ENCODE measurements around the gene CSH1. TPM values are rescaled to one million over a fixed set of nuclear protein-coding genes. Genes with fewer than 3 reads are reported as not detected.
"Not testable (repeated sequence)": the region's sequence is repeated elsewhere in the genome, so short reads cannot be mapped to it uniquely, and the experiment has no call there.

The CSH1 gene
- total RNA-seq, 4 donors from 2014 or later: not detected

DNA sequence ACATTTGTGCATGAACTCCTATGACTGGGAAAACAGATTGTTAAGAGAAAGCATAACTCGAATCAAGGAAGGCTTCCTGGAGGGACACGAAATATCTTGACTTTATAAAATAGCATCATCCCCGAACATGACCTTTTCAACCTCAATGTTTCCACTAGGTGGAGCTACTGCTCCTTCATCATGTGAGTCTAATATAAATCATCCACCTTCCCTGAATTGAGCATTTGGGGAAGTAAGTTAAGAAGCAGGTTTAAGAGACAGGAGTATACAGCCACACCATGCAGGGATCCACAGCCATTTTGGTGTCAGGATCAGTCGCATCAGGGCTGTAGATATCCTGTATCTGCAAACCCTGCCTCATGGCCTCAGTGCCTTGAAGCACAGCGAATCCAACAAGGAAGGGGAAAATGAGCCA lies 7.4 kb upstream of the CSH1 start:
- not testable (repeated sequence) for H3K4me1 ChIP-seq, H3K36me3 ChIP-seq, H3K4me3 ChIP-seq, H3K9me3 ChIP-seq, H3K27me3 ChIP-seq, H3K27ac ChIP-seq
- DNase-seq (ENCODE audit: low spot score in 2 of 2): peak in 1 of 2 donors; percentile 47
- TF ChIP-seq, protein P1, sequence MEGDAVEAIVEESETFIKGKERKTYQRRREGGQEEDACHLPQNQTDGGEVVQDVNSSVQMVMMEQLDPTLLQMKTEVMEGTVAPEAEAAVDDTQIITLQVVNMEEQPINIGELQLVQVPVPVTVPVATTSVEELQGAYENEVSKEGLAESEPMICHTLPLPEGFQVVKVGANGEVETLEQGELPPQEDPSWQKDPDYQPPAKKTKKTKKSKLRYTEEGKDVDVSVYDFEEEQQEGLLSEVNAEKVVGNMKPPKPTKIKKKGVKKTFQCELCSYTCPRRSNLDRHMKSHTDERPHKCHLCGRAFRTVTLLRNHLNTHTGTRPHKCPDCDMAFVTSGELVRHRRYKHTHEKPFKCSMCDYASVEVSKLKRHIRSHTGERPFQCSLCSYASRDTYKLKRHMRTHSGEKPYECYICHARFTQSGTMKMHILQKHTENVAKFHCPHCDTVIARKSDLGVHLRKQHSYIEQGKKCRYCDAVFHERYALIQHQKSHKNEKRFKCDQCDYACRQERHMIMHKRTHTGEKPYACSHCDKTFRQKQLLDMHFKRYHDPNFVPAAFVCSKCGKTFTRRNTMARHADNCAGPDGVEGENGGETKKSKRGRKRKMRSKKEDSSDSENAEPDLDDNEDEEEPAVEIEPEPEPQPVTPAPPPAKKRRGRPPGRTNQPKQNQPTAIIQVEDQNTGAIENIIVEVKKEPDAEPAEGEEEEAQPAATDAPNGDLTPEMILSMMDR (IDR thresholded peaks at IDR 0.05): peak in 4 of 5 experiments; percentile 15 to 34 (median 22)
- WGBS, 2 donors: 39 to 40% methylated on average over 5 of the region's 5 CpGs

DNA sequence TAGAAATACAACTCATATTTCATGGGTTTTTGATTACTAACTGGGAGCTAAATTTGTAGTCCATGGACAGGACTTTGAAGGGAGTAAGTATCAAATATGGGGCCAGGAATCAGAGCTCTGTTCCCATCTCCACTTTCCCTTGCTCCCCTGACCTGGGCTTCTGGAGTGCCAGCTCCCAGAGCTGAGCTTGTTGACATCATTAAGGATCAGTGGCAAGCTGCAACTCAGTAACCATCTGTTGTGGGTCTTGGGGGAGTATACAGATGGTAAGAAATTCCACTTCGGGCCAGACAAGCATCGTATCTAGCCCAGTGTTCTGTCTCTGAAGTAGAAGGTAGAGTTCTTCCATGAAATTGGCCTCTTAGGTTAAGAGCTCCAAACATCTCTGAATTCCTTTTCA lies 5.6 kb upstream of the CSH1 start:
- H3K27me3 ChIP-seq; H3K4me3 ChIP-seq; DNase-seq (ENCODE audit: low spot score in 2 of 2); H3K36me3 ChIP-seq; H3K9me3 ChIP-seq; H3K4me1 ChIP-seq; H3K27ac ChIP-seq: not testable (repeated sequence)
- WGBS, 2 donors: 72 to 85% methylated on average over 2 of the region's 2 CpGs

DNA sequence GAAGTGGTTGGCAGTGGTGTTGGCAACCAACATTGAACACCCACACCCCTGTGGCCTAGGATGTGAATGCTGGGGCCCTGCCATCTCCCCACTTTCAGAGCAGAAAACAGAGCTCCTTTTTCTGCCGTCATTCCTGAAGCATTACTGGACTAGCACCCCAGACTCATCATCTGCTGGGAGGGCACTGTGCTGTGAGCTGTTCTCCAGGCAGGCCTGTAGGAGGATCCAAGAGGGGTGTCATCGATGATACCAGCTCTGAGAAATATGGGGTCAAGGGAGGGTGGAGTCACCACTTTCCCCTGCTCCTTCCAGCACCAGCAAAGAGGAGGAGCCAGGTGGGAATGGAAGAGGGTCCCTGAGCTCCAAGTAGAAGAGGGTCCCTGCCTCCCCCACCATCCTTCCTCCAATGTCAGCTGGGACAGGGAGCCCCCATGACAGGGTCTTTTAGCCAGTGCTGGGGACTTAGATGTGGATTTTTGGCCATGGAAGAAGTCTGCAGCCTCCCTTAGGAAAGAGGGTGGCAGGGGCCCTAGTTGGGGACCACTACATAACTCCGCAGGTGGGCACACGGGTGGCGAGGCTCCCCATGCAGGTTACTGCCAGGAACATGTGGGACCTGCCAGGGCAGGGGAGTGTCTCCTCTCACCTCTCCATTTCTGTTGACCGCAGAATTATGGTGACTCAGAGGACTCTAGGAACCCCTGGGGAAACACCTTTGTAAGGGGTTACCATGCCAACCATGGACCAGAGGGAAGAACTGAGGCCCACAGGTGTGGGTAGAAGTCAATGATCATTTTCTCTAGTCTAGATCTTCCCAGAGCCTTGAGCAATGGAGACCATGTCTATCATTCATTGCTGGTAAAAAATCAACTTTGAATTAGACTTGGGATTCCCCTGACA lies 2.8 kb upstream of the CSH1 start:
- H3K4me1 ChIP-seq; H3K36me3 ChIP-seq; H3K4me3 ChIP-seq; H3K27me3 ChIP-seq; H3K9me3 ChIP-seq; DNase-seq (ENCODE audit: low spot score in 2 of 2); H3K27ac ChIP-seq: not testable (repeated sequence)
- 74 to 77% methylated on average over 3 to 6 of the region's 6 CpGs for WGBS, 2 donors

DNA sequence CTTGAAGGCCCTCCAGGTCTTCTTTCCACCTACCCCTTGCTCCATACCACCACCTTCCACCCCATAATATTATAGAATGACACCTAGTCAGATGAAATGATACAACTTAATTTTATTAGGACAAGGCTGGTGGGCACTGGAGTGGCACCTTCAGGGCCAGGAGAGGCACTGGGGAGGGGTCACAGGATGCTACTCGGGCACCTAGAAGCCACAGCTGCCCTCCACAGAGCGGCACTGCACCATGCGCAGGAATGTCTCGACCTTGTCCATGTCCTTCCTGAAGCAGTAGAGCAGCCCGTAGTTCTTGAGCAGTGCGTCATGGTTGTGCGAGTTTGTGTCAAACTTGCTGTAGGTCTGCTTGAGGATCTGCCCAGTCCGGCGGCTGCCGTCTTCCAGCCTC lies 1.6 kb downstream of the CSH1 start:
- H3K36me3 ChIP-seq; H3K27ac ChIP-seq; H3K4me3 ChIP-seq; H3K9me3 ChIP-seq; DNase-seq (ENCODE audit: low spot score in 2 of 2); H3K27me3 ChIP-seq; H3K4me1 ChIP-seq: not testable (repeated sequence)
- 82 to 100% methylated on average over 6 to 9 of the region's 10 CpGs for WGBS, 2 donors

DNA sequence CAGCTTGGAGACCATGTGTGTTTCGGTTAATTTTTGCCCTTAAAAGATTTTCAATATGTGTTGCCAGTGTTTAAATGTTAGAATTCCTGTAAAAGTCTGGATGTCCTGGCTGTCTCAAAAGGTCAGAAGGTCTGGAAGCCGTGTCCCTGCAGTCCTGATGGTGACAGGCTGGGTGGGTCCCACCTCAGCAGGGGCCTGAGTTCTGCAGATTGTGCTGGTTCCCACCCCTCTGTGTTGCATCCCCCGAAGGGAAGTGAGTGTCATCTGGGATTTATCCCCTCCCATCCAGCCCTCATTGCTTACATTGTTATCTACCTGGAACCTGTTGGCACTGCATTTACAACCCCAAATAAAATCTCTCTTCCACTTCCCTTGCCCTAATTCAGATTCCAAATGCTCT lies 2.4 kb downstream of the CSH1 start:
- WGBS, 2 donors: 58 to 60% methylated on average over 2 to 3 of the region's 3 CpGs
- not testable (repeated sequence) for H3K4me1 ChIP-seq; DNase-seq (ENCODE audit: low spot score in 2 of 2); H3K4me3 ChIP-seq; H3K36me3 ChIP-seq; H3K9me3 ChIP-seq; H3K27ac ChIP-seq; H3K27me3 ChIP-seq

DNA sequence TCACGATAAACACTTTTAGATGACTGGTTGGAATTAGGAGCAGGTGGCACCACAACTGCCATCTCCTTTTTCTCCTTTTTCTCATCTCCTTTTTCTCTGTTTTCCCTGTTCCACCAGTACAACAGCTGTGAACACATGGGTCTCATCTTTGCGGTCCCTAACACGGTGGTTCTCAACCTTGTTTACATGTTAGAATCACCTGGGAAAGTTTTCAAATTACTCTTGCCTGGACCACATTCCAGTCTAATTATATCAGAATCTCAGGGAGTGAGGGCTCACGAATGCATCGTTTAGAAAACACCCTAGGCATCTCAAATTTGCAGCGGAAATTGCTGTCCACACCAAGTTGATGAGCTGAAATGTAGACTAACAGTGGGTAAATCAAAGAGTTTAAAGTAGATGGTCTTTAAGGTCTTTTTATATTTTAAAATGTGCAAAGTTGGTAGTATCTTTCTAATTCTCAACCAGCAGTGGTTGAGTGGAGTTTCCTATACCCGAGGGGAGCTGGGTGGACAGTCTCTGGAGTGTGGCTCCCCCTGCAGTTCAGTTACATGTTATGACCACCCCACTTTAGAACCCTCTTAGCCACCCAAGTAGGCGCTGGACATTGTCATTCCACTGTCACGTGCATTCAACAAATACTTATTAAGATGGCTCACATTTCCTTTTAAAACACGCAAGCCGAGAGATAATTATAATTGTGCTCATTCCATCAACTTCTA lies 3.9 kb downstream of the CSH1 start:
- not testable (repeated sequence) for H3K27ac ChIP-seq; H3K36me3 ChIP-seq; H3K9me3 ChIP-seq; H3K4me3 ChIP-seq; H3K27me3 ChIP-seq; H3K4me1 ChIP-seq; DNase-seq (ENCODE audit: low spot score in 2 of 2)
- 59 to 68% methylated on average over 11 of the region's 11 CpGs for WGBS, 2 donors

DNA sequence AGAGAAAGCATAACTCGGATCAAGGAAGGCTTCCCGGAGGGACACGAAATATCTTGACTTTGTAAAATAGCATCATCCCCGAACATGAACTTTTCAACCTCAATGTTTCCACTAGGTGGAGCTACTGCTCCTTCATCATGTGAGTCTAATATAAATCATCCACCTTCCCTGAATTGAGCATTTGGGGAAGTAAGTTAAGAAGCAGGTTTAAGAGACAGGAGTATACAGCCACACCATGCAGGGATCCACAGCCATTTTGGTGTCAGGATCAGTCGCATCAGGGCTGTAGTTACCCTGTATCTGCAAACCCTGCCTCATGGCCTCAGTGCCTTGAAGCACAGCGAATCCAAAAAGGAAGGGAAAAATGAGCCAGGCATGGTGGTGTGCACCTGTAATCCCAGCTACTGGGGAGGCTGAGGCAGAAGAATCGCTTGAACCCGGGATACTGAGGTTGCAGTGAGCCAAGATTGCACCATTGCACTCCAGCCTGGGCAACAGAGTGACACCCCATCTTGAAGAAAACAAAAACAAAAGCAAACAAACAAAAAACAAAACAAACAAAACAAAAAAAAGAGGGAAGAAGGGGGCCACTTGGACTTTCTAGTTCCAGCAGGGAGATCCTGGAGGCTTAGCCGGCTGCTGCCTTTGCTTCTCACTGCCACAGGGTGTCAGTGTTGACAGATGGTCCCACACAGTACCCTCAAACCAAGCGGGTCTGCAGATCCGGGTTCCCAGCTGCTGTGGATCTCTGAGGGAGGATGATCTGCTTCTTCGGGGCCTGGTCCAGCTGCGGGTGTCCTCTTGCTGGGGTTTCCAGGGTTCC lies 7.1 kb downstream of the CSH1 start:
- not testable (repeated sequence) for H3K36me3 ChIP-seq, H3K27ac ChIP-seq, H3K9me3 ChIP-seq, H3K4me3 ChIP-seq, H3K27me3 ChIP-seq, H3K4me1 ChIP-seq
- TF ChIP-seq, protein P1 (IDR thresholded peaks at IDR 0.05): peak; percentile 27 to 41 (median 31)
- WGBS, 2 donors: 29 to 36% methylated on average over 12 of the region's 13 CpGs
- peak in 1 of 2 donors; percentile 50 for DNase-seq (ENCODE audit: low spot score in 2 of 2)

DNA sequence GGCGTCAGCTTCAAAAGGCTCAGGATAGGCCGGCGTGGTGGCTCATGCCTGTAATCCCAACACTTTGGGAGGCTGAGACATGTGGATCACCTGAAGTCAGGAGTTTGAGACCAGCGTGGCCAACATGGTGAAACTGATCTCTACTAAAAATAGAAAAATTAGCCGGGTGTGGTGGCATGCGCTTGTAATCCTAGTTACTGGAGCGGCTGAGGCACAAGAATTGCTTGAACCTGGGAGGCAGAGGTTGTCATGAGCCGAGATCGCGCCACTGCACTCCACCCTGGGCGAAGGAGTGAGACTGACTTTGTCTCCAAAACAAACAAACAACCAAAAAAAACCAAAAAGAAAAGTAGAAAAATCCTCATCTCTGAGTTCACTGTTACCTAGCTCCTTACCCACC lies 11.3 kb downstream of the CSH1 start:
- DNase-seq (ENCODE audit: low spot score in 2 of 2); H3K4me3 ChIP-seq; H3K4me1 ChIP-seq; H3K27ac ChIP-seq; H3K27me3 ChIP-seq; H3K36me3 ChIP-seq; H3K9me3 ChIP-seq: not testable (repeated sequence)
- WGBS, 2 donors: 85 to 92% methylated on average over 10 of the region's 11 CpGs

DNA sequence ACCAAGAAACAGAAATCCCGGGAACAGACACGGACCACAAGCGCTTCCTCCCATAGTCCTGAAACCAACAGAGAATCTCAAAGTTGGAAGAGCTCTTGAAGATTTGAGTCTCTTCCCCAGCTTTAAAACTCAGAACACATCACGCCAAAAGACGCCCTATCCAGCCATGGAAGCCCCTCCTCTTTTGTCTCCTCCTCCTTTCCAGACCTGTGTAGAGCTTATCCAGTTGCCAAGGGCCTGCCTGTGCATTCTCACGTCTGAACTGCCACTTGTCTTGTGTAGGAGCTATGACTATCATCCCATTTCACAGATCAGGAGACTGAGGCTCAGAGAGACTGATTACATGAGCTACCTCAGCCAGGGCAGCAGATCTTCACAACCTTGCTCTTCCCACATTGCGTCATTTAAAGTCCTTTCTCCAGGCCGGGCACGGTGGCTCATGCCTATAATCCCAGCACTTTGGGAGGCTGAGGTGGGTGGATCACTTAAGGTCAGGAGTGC lies 13.7 kb downstream of the CSH1 start:
- not testable (repeated sequence) for DNase-seq (ENCODE audit: low spot score in 2 of 2); H3K27me3 ChIP-seq
- WGBS, 2 donors: 72 to 84% methylated on average over 9 of the region's 9 CpGs

More for the DNA sequence above, 13.7 kb downstream of the CSH1 start:
- H3K36me3 ChIP-seq, H3K27ac ChIP-seq, H3K4me3 ChIP-seq, H3K9me3 ChIP-seq, H3K4me1 ChIP-seq: not testable (repeated sequence)
